A673 (cell line): ENCODE results near the gene SLC4A4. TPM values are rescaled to one million over a fixed set of nuclear protein-coding genes. Genes with fewer than 3 reads are reported as not detected.

Experiments used
- BruUV-seq: library from RNA; stranded (reverse); fragments of 400-500 nt; replicated peaks from 2 replicates; lab custom pipeline; 2021; lab: Mats Ljungman, UMichigan
- CTCF ChIA-PET: fragments of 300-600 bp; sonication (Branson Sonifier 250); formaldehyde crosslinking; loops from one replicate; lab custom pipeline; 2022; ENCODE audit warnings: antibody characterized with exemption; lab: Charles Lee
- POLR2A ChIA-PET: fragments of 300-600 bp; sonication (Branson Sonifier 250); formaldehyde crosslinking; loops from one replicate; lab custom pipeline; 2022; ENCODE audit warnings: antibody characterized with exemption; ENCODE audit not compliant: low non-redundant PET; lab: Charles Lee
- DNase-seq: peaks from one replicate; pipeline ENCODE4 v3.0.0-alpha.2; 2015; ENCODE audit warnings: low spot score
- H3K27ac ChIP-seq: fragments of 200-600 bp; sonication (generic); 2 replicates; pipeline ENCODE4 v1.5.1; 2016; ENCODE audit warnings: mixed run types, low read depth, mild to moderate bottlenecking, mixed read lengths, antibody characterized with exemption, low read length; ENCODE audit not compliant: poor library complexity, severe bottlenecking
- H3K27me3 ChIP-seq: fragments of 200-600 bp; sonication (generic); replicated peaks from 2 replicates; pipeline ENCODE4 v1.6.1; 2017; ENCODE audit warnings: mixed run types, low read depth, mild to moderate bottlenecking, mixed read lengths, antibody characterized with exemption, low read length; ENCODE audit not compliant: insufficient read depth, poor library complexity
- H3K36me3 ChIP-seq: fragments of 200-600 bp; sonication (generic); 2 replicates; pipeline ENCODE4 v1.6.1; 2016; ENCODE audit warnings: mixed run types, mild to moderate bottlenecking, mixed read lengths, antibody characterized with exemption, low read length; ENCODE audit not compliant: insufficient read depth, poor library complexity, severe bottlenecking
- H3K4me1 ChIP-seq: fragments of 200-600 bp; sonication (generic); 2 replicates; pipeline ENCODE4 v1.6.1; 2017; ENCODE audit warnings: mixed run types, mild to moderate bottlenecking, mixed read lengths, antibody characterized with exemption, low read length; ENCODE audit not compliant: insufficient read depth, poor library complexity, severe bottlenecking
- H3K4me3 ChIP-seq: fragments of 200-600 bp; sonication (generic); 2 replicates; pipeline ENCODE4 v1.5.1; 2016; ENCODE audit warnings: low read depth, mixed run types, mild to moderate bottlenecking, mixed read lengths, low read length; ENCODE audit not compliant: poor library complexity, severe bottlenecking
- H3K9me3 ChIP-seq: fragments of 200-600 bp; sonication (generic); 2 replicates; pipeline ENCODE4 v1.6.1; 2016; ENCODE audit warnings: mixed run types, low read depth, mild to moderate bottlenecking, mixed read lengths, antibody characterized with exemption, low read length; ENCODE audit not compliant: poor library complexity, severe bottlenecking
- CTCF ChIP-seq: fragments of 300-800, 200-600 bp; sonication (generic); conservative IDR thresholded peaks from 2 replicates; pipeline ENCODE4 v1.5.1; 2017; ENCODE audit warnings: low read depth, mild to moderate bottlenecking, antibody characterized with exemption, low read length, moderate library complexity, mixed read lengths
- EZH2 ChIP-seq: fragments of 200-600 bp; sonication (generic); IDR thresholded peaks from 2 replicates; pipeline ENCODE4 v1.6.1; 2017; ENCODE audit warnings: borderline replicate concordance, low read depth, mild to moderate bottlenecking, mixed read lengths, antibody characterized with exemption, low read length; ENCODE audit not compliant: poor library complexity, severe bottlenecking
- intact Hi-C: fragments of 100-400 bp; cut with micrococcal nuclease; formaldehyde crosslinking; loops from one replicate; pipeline ENCODE4 v1.10.0; 2022; ENCODE audit not compliant: unreplicated experiment
- total RNA-seq: library from RNA; stranded (reverse); gene quantifications from 2 replicates; pipeline ENCODE4 v1.2.3, GENCODE V29; 2021

Gene SLC4A4
- total RNA-seq, 1 experiment from 2014 or later = 1.2 TPM

- no TSS peak for BruUV-seq
- ChIA-PET POLR2A (no interaction called here), CTCF (no interaction called here)
- H3K4me1 ChIP-seq = no peaks in the 10 kb centered on the region
- no peak overlapping the region for H3K27ac ChIP-seq
- H3K36me3 ChIP-seq = no peaks in the 10 kb centered on the region
- intact Hi-C loops = no loop called here
- no peak for DNase-seq
- no peaks in the 10 kb centered on the region for H3K27me3 ChIP-seq
- H3K4me3 ChIP-seq = no peak overlapping the region
- TF ChIP-seq EZH2 (no peak), CTCF (no peak)
- H3K9me3 ChIP-seq = no peaks in the 10 kb centered on the region
Observed at GRCh38 chr4:71441186-71442169, 102.7 kb downstream of the SLC4A4 start.

- intact Hi-C loops = no loop called here
- H3K4me1 ChIP-seq = no peaks in the 10 kb centered on the region
- no TSS peak for BruUV-seq
- H3K9me3 ChIP-seq = no peaks in the 10 kb centered on the region
- no peak for DNase-seq
- TF ChIP-seq CTCF (no peak), EZH2 (no peak)
- ChIA-PET POLR2A (no interaction called here), CTCF (no interaction called here)
- H3K27ac ChIP-seq = no peak overlapping the region
- no peaks in the 10 kb centered on the region for H3K36me3 ChIP-seq
- H3K27me3 ChIP-seq = no peaks in the 10 kb centered on the region
- H3K4me3 ChIP-seq = no peak overlapping the region
Observed at GRCh38 chr4:71442336-71442735, 103.5 kb downstream of the SLC4A4 start.

- H3K4me1 ChIP-seq = no peaks in the 10 kb centered on the region
- CTCF ChIA-PET = no interaction called here
- no peak overlapping the region for H3K27ac ChIP-seq
- DNase-seq = no peak
- POLR2A ChIA-PET = no interaction called here
- no peaks in the 10 kb centered on the region for H3K27me3 ChIP-seq
- TF ChIP-seq CTCF (no peak), EZH2 (no peak)
- intact Hi-C loops = no loop called here
- no peaks in the 10 kb centered on the region for H3K9me3 ChIP-seq
- no peaks in the 10 kb centered on the region for H3K36me3 ChIP-seq
- BruUV-seq = no TSS peak
- H3K4me3 ChIP-seq = no peak overlapping the region
Observed at GRCh38 chr4:71444395-71444794, 105.6 kb downstream of the SLC4A4 start.
